CD1c-positive myeloid dendritic cell (primary cell): Measurements from ENCODE around the gene SNED1.

Experiments
- DNase-seq: peaks from one replicate; pipeline ENCODE4 v3.0.0-alpha.2; 2016; ENCODE audit errors: extremely low spot score

Gene SNED1

GRCh38 chr2:241067501-241068135, 69.2 kb downstream of the SNED1 start:
- DNase-seq: no peak

- DNase-seq: no peak
Observed at GRCh38 chr2:241068136-241068941, 69.9 kb downstream of the SNED1 start.

GRCh38 chr2:241068942-241069810, 70.8 kb downstream of the SNED1 start:
- no peak for DNase-seq

- DNase-seq: no peak
Observed at GRCh38 chr2:241069821-241070281, 71.4 kb downstream of the SNED1 start.

- DNase-seq: no peak
Observed at GRCh38 chr2:241070361-241070760, 71.9 kb downstream of the SNED1 start.

- DNase-seq: no peak
Observed at GRCh38 chr2:241070811-241071676, 72.6 kb downstream of the SNED1 start.

- DNase-seq: no peak
Observed at GRCh38 chr2:241071677-241072111, 73.3 kb downstream of the SNED1 start.

- DNase-seq: no peak
Observed at GRCh38 chr2:241072151-241072550, 73.7 kb downstream of the SNED1 start.

GRCh38 chr2:241072553-241073165, 74.2 kb downstream of the SNED1 start:
- DNase-seq: no peak

- DNase-seq: no peak
Observed at GRCh38 chr2:241073166-241074064, 75.0 kb downstream of the SNED1 start.

GRCh38 chr2:241074065-241074818, 75.8 kb downstream of the SNED1 start:
- DNase-seq: no peak

- DNase-seq: no peak
Observed at GRCh38 chr2:241074901-241075540, 76.6 kb downstream of the SNED1 start.

- DNase-seq: no peak
Observed at GRCh38 chr2:241080405-241081189, 82.2 kb downstream of the SNED1 start.

GRCh38 chr2:241081190-241081642, 82.8 kb downstream of the SNED1 start:
- DNase-seq: no peak

- no peak for DNase-seq
Observed at GRCh38 chr2:241081643-241082340, 83.4 kb downstream of the SNED1 start.

GRCh38 chr2:241082341-241083090, 84.1 kb downstream of the SNED1 start:
- DNase-seq: no peak
